IMR-90 (cell line): ENCODE measurements around the gene ITPKC. TPM values are rescaled to one million over a fixed set of nuclear protein-coding genes. Genes with fewer than 3 reads are reported as not detected.

Experiments used
- ATAC-seq: fragments of 200-7000 bp; cut with Tn5 transposase; 2 replicates; pipeline ENCODE4 v1.9.1; 2020; ENCODE audit warnings: low read depth, mild to moderate bottlenecking, moderate library complexity
- BruUV-seq: library from RNA; stranded (reverse); fragments of 400-500 nt; replicated peaks from 2 replicates; lab custom pipeline; 2021; lab: Mats Ljungman, UMichigan
- CTCF ChIA-PET: fragments of 300-600 bp; formaldehyde crosslinking; extraction: SDS; loops from one replicate; lab custom pipeline; 2021; ENCODE audit warnings: antibody characterized with exemption; lab: Yijun Ruan, JAX
- POLR2A ChIA-PET: fragments of 300-600 bp; sonication (Branson Sonifier 250); formaldehyde crosslinking; loops from one replicate; lab custom pipeline; 2022; ENCODE audit warnings: antibody characterized with exemption; ENCODE audit not compliant: unreplicated experiment; lab: Charles Lee
- DNase-seq: peaks from one replicate; pipeline ENCODE4 v3.0.0; 2013
- H2AFZ ChIP-seq: replicated peaks from 2 replicates; pipeline ENCODE3; 2013; ENCODE audit warnings: low read length, mild to moderate bottlenecking; ENCODE audit not compliant: poor library complexity
- H2AK5ac ChIP-seq: 2 replicates; pipeline ENCODE4 v1.6.1; 2013; ENCODE audit warnings: low read depth, low read length, inconsistent platforms
- H2AK9ac ChIP-seq: replicated peaks from 2 replicates; pipeline ENCODE3; 2013; ENCODE audit warnings: mild to moderate bottlenecking, low read depth, low read length, moderate library complexity; ENCODE audit not compliant: poor library complexity
- H2BK120ac ChIP-seq: 2 replicates; pipeline ENCODE4 v1.6.1; 2013; ENCODE audit warnings: low read depth, low read length, inconsistent platforms
- H2BK15ac ChIP-seq: 3 replicates; pipeline ENCODE4 v1.6.1; 2013; ENCODE audit warnings: low read depth, low read length, inconsistent platforms
- H2BK20ac ChIP-seq: 2 replicates; pipeline ENCODE4 v1.6.1; 2013; ENCODE audit warnings: low read depth, mild to moderate bottlenecking, inconsistent platforms, low read length, moderate library complexity
- H2BK5ac ChIP-seq: 2 replicates; pipeline ENCODE4 v1.6.1; 2013; ENCODE audit warnings: mild to moderate bottlenecking, low read depth, low read length, inconsistent platforms; ENCODE audit not compliant: poor library complexity, severe bottlenecking
- H3K14ac ChIP-seq: replicated peaks from 2 replicates; pipeline ENCODE4 v1.6.1; 2013; ENCODE audit warnings: low read depth, low read length, inconsistent platforms
- H3K18ac ChIP-seq: 2 replicates; pipeline ENCODE4 v1.6.1; 2013; ENCODE audit warnings: low read depth, low read length, control low read depth
- H3K23ac ChIP-seq: 2 replicates; pipeline ENCODE4 v1.6.1; 2013; ENCODE audit warnings: low read depth, low read length, inconsistent platforms
- H3K27ac ChIP-seq: 2 replicates; pipeline ENCODE4 v1.5.1; 2013; ENCODE audit warnings: mild to moderate bottlenecking, control low read depth, low read length; ENCODE audit not compliant: insufficient read depth
- H3K27me3 ChIP-seq: 2 replicates; pipeline ENCODE4 v1.6.1; 2013; ENCODE audit warnings: low read length; ENCODE audit not compliant: control insufficient read depth, insufficient read depth
- H3K36me3 ChIP-seq: 2 replicates; pipeline ENCODE4 v1.6.1; 2013; ENCODE audit warnings: low read length, mixed read lengths; ENCODE audit not compliant: control insufficient read depth, insufficient read depth
- H3K4ac ChIP-seq: 2 replicates; pipeline ENCODE4 v1.6.1; 2013; ENCODE audit warnings: low read depth, low read length, inconsistent platforms
- H3K4me1 ChIP-seq: 2 replicates; pipeline ENCODE4 v1.6.1; 2013; ENCODE audit warnings: low read length, mixed read lengths; ENCODE audit not compliant: control insufficient read depth, insufficient read depth
- H3K4me2 ChIP-seq: 2 replicates; pipeline ENCODE4 v1.6.1; 2013; ENCODE audit warnings: low read depth, mild to moderate bottlenecking, control low read depth, low read length, moderate library complexity
- H3K4me3 ChIP-seq: 2 replicates; pipeline ENCODE4 v1.5.1; 2013; ENCODE audit warnings: low read depth, mild to moderate bottlenecking, control low read depth, low read length, moderate library complexity; ENCODE audit not compliant: insufficient read depth
- H3K56ac ChIP-seq: 2 replicates; pipeline ENCODE4 v1.6.1; 2013; ENCODE audit warnings: low read length, inconsistent platforms; ENCODE audit not compliant: insufficient read depth; ENCODE audit errors: extremely low read depth
- H3K79me1 ChIP-seq, 2 experiments: 2 replicates each; pipeline ENCODE4 v1.6.1; 2013; ENCODE audit warnings: low read length in 2 of 2, inconsistent platforms in 1 of 2, low read depth in 1 of 2
- H3K9ac ChIP-seq: 2 replicates; pipeline ENCODE4 v1.6.1; 2013; ENCODE audit warnings: low read depth, low read length, control low read depth
- H3K9me1 ChIP-seq: 2 replicates; pipeline ENCODE4 v1.6.1; 2013; ENCODE audit warnings: low read length, inconsistent platforms; ENCODE audit not compliant: insufficient read depth
- H3K9me3 ChIP-seq: 2 replicates; pipeline ENCODE4 v1.6.1; 2013; ENCODE audit warnings: low read length; ENCODE audit not compliant: control insufficient read depth, insufficient read depth
- H4K20me1 ChIP-seq: 2 replicates; pipeline ENCODE4 v1.6.1; 2013; ENCODE audit warnings: low read length, inconsistent platforms; ENCODE audit not compliant: insufficient read depth
- H4K5ac ChIP-seq: 2 replicates; pipeline ENCODE4 v1.6.1; 2013; ENCODE audit warnings: mild to moderate bottlenecking, low read depth, low read length, control low read depth
- H4K8ac ChIP-seq, 2 experiments: 2 replicates each; pipeline ENCODE4 v1.6.1; 2013; ENCODE audit warnings: low read depth in 2 of 2, low read length in 2 of 2, control low read depth in 1 of 2, inconsistent platforms in 1 of 2
- H4K91ac ChIP-seq: 2 replicates; pipeline ENCODE4 v1.6.1; 2013; ENCODE audit warnings: low read depth, low read length, inconsistent platforms; ENCODE audit not compliant: insufficient read depth
- CHD1 ChIP-seq: IDR thresholded peaks from 2 replicates; pipeline ENCODE4 v1.6.1; 2012; ENCODE audit warnings: low read depth, low read length, improper control_type of control experiment
- FOS ChIP-seq: fragments of 150-350 bp; IDR thresholded peaks from 2 replicates; pipeline ENCODE4 v1.6.1; 2016; ENCODE audit warnings: low read depth, low read length
- MAZ ChIP-seq: IDR thresholded peaks from 2 replicates; pipeline ENCODE4 v1.6.1; 2012; ENCODE audit warnings: low read depth, mild to moderate bottlenecking, low read length, improper control_type of control experiment, moderate library complexity, borderline replicate concordance
- POLR2A ChIP-seq: IDR thresholded peaks from 2 replicates; pipeline ENCODE4 v1.6.1; 2012; ENCODE audit warnings: mild to moderate bottlenecking, low read depth, low read length
- RFX5 ChIP-seq: IDR thresholded peaks from 2 replicates; pipeline ENCODE4 v1.8.0; 2012; ENCODE audit warnings: low read depth, mild to moderate bottlenecking, low read length, moderate library complexity
- SMC3 ChIP-seq: fragments of 150-350 bp; IDR thresholded peaks from 2 replicates; pipeline ENCODE4 v1.6.1; 2016; ENCODE audit warnings: low read depth, mild to moderate bottlenecking, antibody characterized with exemption, low read length, moderate library complexity
- WGBS, 2 experiments: methylation state at CpG; one replicate each; pipeline versions ENCODE4 v1.1.5 to v1.1.7; 2013; ENCODE audit warnings: missing lambda C conversion rate in 2 of 2; ENCODE audit not compliant: insufficient read length in 1 of 2; ENCODE audit errors: extremely low coverage in 2 of 2; 5-methylcytosine and 5-hydroxymethylcytosine counted together
- dilution Hi-C: fragments of 300-500 bp; cut with HindIII; formaldehyde crosslinking; loops from one replicate; pipeline ENCODE4 v1.14.3; 2018; ENCODE audit warnings: low sequenced_read_pairs; ENCODE audit not compliant: unreplicated experiment
- in situ Hi-C: fragments of 300-500 bp; cut with MboI; formaldehyde crosslinking; loops from 3 replicates; pipeline ENCODE4 v1.14.3; 2019; ENCODE audit warnings: low sequenced_read_pairs, inconsistent platforms, mixed read lengths
- intact Hi-C: fragments of 100-400 bp; cut with micrococcal nuclease; formaldehyde crosslinking; loops from 2 replicates; pipeline ENCODE4 v1.10.0; 2022
- polyA plus RNA-seq, 3 experiments: library from polyadenylated mRNA; depleted of rRNA; stranded (reverse); fragments of >200 nt; gene quantifications; 2 replicates each; pipeline ENCODE4 v1.2.3, GENCODE V29; 2012; ENCODE audit warnings: low replicate concordance in 1 of 3
- total RNA-seq: library from RNA; depleted of rRNA; stranded (reverse); fragments of >200 nt; gene quantifications from 2 replicates; pipeline ENCODE4 v1.2.3, GENCODE V29; 2012
- TF ChIP-seq, protein P1 (sequence below): fragments of 150-350 bp; IDR thresholded peaks from 2 replicates; pipeline ENCODE4 v1.6.1; 2016; ENCODE audit warnings: low read depth, mild to moderate bottlenecking, low read length, moderate library complexity, borderline replicate concordance

ITPKC gene
- total and polyA plus RNA-seq, 2 of the 4 experiments (the other 2 are of a cell fraction) = 7.7 to 9.4 TPM

DNA sequence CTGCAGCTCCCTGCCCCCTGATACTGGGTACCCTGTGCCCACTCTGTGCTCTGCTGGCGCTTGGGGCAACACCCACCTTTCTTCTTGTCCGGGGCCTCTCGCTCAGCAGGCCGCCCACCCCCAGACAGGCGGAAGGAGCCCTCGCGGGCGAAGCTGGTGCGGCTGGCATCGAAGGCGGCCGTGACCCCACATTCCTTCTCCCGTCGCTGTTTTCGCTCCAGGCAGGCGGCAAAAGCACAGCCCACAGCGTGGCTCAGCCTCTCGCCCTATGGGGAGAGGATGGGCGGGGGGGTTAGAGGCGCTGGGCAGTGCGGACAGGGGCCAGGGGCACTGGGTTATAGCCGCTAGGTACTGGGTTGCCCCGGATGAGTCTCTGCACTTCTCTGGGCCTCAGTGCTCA lies 39.8 kb upstream of the ITPKC start:
- dilution Hi-C loops = no loop called here

More for the DNA sequence above, 39.8 kb upstream of the ITPKC start:
- Histone ChIP-seq H3K36me3 (peaks cover 76% of the 10 kb centered on the region), H2BK15ac (no peak overlapping the region), H3K14ac (no peak overlapping the region), H3K27me3 (no peaks in the 10 kb centered on the region), H2AK5ac (no peak overlapping the region), H4K5ac (no peak overlapping the region), H2AK9ac (peak overlapping the region; percentile 55), H2BK120ac (no peak overlapping the region), H3K9ac (no peak overlapping the region), H3K27ac (no peak overlapping the region), H3K56ac (no peak overlapping the region), H3K9me3 (no peaks in the 10 kb centered on the region), H3K18ac (no peak overlapping the region), H3K4me3 (no peak overlapping the region), H4K8ac (no peak overlapping the region), H3K4ac (no peak overlapping the region), H3K23ac (no peak overlapping the region), H2BK5ac (no peak overlapping the region), H3K79me1 (peaks cover 6 to 18% of the 10 kb centered on the region in 2 experiments), H2AFZ (no peak overlapping the region), H3K4me1 (no peaks in the 10 kb centered on the region), H4K20me1 (peaks cover 8% of the 10 kb centered on the region; the same call in 1 of the 2 replicates), H4K91ac (no peak overlapping the region), H3K4me2 (no peak overlapping the region), H2BK20ac (no peak overlapping the region), H3K9me1 (peaks cover 8% of the 10 kb centered on the region)
- intact Hi-C loops = no loop called here
- TF ChIP-seq RFX5 = no peak
- TF ChIP-seq MAZ = no peak
- TF ChIP-seq POLR2A = no peak
- TF ChIP-seq SMC3 = no peak
- no peak for TF ChIP-seq FOS
- TF ChIP-seq CHD1 = no peak
- TF ChIP-seq, protein P1, sequence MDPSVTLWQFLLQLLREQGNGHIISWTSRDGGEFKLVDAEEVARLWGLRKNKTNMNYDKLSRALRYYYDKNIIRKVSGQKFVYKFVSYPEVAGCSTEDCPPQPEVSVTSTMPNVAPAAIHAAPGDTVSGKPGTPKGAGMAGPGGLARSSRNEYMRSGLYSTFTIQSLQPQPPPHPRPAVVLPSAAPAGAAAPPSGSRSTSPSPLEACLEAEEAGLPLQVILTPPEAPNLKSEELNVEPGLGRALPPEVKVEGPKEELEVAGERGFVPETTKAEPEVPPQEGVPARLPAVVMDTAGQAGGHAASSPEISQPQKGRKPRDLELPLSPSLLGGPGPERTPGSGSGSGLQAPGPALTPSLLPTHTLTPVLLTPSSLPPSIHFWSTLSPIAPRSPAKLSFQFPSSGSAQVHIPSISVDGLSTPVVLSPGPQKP = no peak
- WGBS, 2 experiments = 94% methylated on average over 6 of the region's 23 CpGs; no CpG with 5 or more reads in 1 of the 2 experiments
- no TSS peak for BruUV-seq
- POLR2A ChIA-PET = no interaction called here
- ATAC-seq (no peak), DNase-seq (no peak)
- CTCF ChIA-PET = no interaction called here
- in situ Hi-C loops = no loop called here
